MM.1S (cell line): Measurements from ENCODE around the gene FSIP1.

Experiments used
- EZH2 ChIP-seq: fragments of 300-600 bp; sonication (generic); optimal IDR thresholded peaks from 2 replicates; pipeline ENCODE3; 2017; ENCODE audit warnings: low read depth, mild to moderate bottlenecking, antibody characterized with exemption, low read length, mixed read lengths
- TF ChIP-seq, protein P1 (sequence below): fragments of 300-600 bp; sonication (generic); IDR thresholded peaks from 2 replicates; pipeline ENCODE4 v1.5.1; 2016; ENCODE audit warnings: antibody characterized with exemption, low read length, mixed read lengths

DNA sequence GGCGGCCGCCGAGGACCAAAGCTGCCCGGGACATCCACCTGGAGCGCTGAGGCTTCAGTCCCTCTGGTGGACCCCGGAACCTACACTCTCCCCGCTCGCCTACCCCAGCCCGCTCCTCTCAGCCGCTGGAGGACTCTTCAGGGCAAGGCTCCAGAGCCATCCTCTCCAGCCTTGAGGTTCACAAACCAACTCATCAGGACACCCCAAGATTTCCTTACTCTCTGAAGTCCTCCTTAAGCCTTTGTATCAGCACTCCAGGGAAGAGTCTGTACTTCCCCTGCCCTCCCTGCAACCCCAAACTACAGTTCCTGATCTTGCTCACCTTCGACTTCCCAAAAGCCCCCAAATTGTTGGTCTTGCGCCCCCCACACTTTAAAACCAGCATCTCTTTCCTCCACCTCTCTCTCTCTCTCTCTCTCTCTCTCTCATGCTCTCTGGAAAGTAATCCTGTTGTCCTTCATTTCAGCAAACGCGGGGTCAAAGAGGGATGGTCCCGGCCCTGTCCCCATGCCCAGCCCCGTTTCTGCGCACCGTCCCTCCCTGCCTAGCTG lies 201.3 kb downstream of the FSIP1 start:
- TF ChIP-seq, protein P1, sequence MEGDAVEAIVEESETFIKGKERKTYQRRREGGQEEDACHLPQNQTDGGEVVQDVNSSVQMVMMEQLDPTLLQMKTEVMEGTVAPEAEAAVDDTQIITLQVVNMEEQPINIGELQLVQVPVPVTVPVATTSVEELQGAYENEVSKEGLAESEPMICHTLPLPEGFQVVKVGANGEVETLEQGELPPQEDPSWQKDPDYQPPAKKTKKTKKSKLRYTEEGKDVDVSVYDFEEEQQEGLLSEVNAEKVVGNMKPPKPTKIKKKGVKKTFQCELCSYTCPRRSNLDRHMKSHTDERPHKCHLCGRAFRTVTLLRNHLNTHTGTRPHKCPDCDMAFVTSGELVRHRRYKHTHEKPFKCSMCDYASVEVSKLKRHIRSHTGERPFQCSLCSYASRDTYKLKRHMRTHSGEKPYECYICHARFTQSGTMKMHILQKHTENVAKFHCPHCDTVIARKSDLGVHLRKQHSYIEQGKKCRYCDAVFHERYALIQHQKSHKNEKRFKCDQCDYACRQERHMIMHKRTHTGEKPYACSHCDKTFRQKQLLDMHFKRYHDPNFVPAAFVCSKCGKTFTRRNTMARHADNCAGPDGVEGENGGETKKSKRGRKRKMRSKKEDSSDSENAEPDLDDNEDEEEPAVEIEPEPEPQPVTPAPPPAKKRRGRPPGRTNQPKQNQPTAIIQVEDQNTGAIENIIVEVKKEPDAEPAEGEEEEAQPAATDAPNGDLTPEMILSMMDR, result no peak
- no peak for TF ChIP-seq EZH2
